Kidney (tissue), 14 donors: Measurements from ENCODE around the gene KRT1. TPM values are rescaled to one million over a fixed set of nuclear protein-coding genes. Genes with fewer than 3 reads are reported as not detected.

Source experiments
- DNase-seq, 5 donors: peaks; one replicate each; pipeline ENCODE4 v3.0.0-alpha.2; 2013 to 2020
- FAIRE-seq: peaks from 2 replicates; lab custom pipeline; 2012; peaks lifted over from hg19 to GRCh38; lab: Jason Lieb, UNC
- H3K27ac ChIP-seq, 2 donors: one replicate each; pipeline ENCODE4 v1.7.0; 2013; ENCODE audit warnings: low read depth in 2 of 2, low read length in 2 of 2, inconsistent platforms in 1 of 2
- H3K27me3 ChIP-seq: one replicate; pipeline ENCODE4 v1.7.1; 2013; ENCODE audit warnings: low read length, inconsistent platforms; ENCODE audit not compliant: control insufficient read depth, insufficient read depth
- H3K36me3 ChIP-seq, 3 donors: one replicate each; pipeline versions ENCODE4 v1.7.0 to v1.7.1; 2013; ENCODE audit warnings: low read length in 3 of 3, control low read depth in 1 of 3, inconsistent platforms in 1 of 3; ENCODE audit not compliant: insufficient read depth in 3 of 3, control insufficient read depth in 2 of 3
- H3K4me1 ChIP-seq, 3 donors: one replicate each; pipeline versions ENCODE4 v1.7.0 to v1.7.1; 2013; ENCODE audit warnings: low read length in 3 of 3, inconsistent platforms in 1 of 3, low read depth in 1 of 3; ENCODE audit not compliant: control insufficient read depth in 2 of 3, insufficient read depth in 2 of 3
- H3K4me3 ChIP-seq, 3 donors: one replicate each; pipeline versions ENCODE4 v1.7.0 to v1.8.1; 2013; ENCODE audit warnings: low read length in 3 of 3, control low read depth in 1 of 3, inconsistent platforms in 1 of 3
- H3K9ac ChIP-seq, 3 donors: one replicate each; pipeline versions ENCODE4 v1.7.0 to v1.7.1; 2013; ENCODE audit warnings: low read length in 3 of 3, control low read depth in 1 of 3, inconsistent platforms in 1 of 3
- H3K9me3 ChIP-seq, 3 donors: one replicate each; pipeline versions ENCODE4 v1.7.0 to v1.7.1; 2013; ENCODE audit warnings: low read length in 3 of 3, control low read depth in 1 of 3, inconsistent platforms in 1 of 3; ENCODE audit not compliant: control insufficient read depth in 2 of 3, insufficient read depth in 1 of 3
- intact Hi-C: fragments of 100-400 bp; cut with DNase I; formaldehyde crosslinking; loops from one replicate; pipeline ENCODE4 v1.11.1; 2022
- polyA plus RNA-seq: library from polyadenylated mRNA; stranded (reverse); fragments of 350-450 nt; fragmentation: Illumina TruSeq; extraction: RNeasy Lipid Tissue Mini Kit (QIAGEN cat#74804); gene quantifications from one replicate; pipeline ENCODE4 v1.2.3, GENCODE V29; 2014; ENCODE audit warnings: low read depth, low replicate concordance; ENCODE audit not compliant: insufficient read depth
- total RNA-seq: library from RNA; stranded (reverse); fragmentation: NEBNext Ultra II Directional; extraction: Animal tissue kit (Norgen Biotek cat#: 25700); gene quantifications from one replicate; pipeline ENCODE4 v1.2.1, GENCODE V29; 2021
- TF ChIP-seq, protein P1 (sequence below): IDR thresholded peaks from 3 replicates; pipeline ENCODE4 v1.5.1; 2012; ENCODE audit warnings: mild to moderate bottlenecking, moderate library complexity, borderline replicate concordance; ENCODE audit not compliant: insufficient read depth; ENCODE audit errors: extremely low read depth
- donor health status: control.
- donor health status: control.
- donor health status: control.
- donor health status: control.
- donor health status: control.
- donor health status: DM: yes; HTN: yes; CAD: no.
- donor health status: Normal renal cell carcinoma (clear cell type).

KRT1 gene
- total and polyA plus RNA-seq, 2 donors from 2014 or later = not detected

DNA sequence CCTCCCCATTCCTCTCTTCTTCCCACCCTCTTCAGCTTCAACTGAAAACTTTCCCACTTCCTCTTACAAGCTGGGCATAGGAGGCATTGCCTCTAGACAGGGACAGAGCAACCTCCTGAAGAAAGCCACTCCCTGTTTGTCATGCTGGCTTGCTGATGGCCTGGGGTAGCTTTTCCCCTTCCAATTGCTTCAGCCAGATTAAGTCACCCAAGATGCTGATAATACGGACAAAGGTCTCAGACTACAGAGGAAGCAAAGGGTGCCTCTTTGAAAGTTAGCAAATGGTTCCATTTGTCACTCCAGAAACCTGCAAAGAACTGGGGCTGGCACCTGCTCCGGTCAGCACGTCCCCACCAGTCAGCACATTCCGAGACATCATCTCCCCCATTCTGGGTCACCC, 34.2 kb downstream of the KRT1 start:
- DNase-seq (no peak), FAIRE-seq (no peak)
- no peak overlapping the region for H3K27ac ChIP-seq
- no peaks in the 10 kb centered on the region for H3K4me1 ChIP-seq
- TF ChIP-seq, protein P1, sequence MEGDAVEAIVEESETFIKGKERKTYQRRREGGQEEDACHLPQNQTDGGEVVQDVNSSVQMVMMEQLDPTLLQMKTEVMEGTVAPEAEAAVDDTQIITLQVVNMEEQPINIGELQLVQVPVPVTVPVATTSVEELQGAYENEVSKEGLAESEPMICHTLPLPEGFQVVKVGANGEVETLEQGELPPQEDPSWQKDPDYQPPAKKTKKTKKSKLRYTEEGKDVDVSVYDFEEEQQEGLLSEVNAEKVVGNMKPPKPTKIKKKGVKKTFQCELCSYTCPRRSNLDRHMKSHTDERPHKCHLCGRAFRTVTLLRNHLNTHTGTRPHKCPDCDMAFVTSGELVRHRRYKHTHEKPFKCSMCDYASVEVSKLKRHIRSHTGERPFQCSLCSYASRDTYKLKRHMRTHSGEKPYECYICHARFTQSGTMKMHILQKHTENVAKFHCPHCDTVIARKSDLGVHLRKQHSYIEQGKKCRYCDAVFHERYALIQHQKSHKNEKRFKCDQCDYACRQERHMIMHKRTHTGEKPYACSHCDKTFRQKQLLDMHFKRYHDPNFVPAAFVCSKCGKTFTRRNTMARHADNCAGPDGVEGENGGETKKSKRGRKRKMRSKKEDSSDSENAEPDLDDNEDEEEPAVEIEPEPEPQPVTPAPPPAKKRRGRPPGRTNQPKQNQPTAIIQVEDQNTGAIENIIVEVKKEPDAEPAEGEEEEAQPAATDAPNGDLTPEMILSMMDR = no peak
- H3K27me3 ChIP-seq = no peaks in the 10 kb centered on the region
- H3K36me3 ChIP-seq = no peaks in the 10 kb centered on the region
- no peak overlapping the region for H3K4me3 ChIP-seq
- no peaks in the 10 kb centered on the region for H3K9me3 ChIP-seq
- no peak overlapping the region for H3K9ac ChIP-seq
- intact Hi-C loops = no loop called here

DNA sequence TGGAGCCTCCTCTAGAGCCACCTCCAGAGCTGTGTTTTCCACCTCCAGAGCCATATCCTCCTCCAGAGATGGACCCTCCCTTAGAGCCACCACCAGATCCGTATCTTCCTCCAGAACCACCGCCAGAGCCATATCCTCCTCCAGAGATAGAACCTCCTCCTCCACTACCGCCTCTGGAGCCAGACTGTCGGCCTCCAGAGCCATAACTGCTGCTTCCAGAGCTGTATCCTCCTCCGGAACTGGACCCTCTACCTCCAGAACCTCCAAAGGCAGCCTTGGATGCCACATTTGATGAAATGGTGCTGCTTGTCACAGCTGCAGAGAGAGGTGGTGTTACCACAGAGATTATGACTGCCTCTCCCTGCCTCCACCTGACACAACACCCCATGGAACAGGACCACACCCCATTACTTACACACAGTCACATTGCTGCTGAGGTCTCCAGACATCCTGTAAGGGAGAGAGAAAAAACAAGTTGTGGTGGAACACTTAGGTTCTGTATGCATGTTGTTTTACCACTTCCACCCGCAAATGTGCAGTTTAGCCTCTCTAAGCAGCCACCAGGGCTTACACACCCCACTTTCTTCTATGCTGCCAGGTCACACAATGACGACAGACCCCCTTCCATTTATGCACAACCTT, 35.0 kb downstream of the KRT1 start:
- no peaks in the 10 kb centered on the region for H3K27me3 ChIP-seq
- no peak overlapping the region for H3K4me3 ChIP-seq
- FAIRE-seq (no peak), DNase-seq (peak in 1 of 5 donors; percentile 2)
- no peaks in the 10 kb centered on the region for H3K36me3 ChIP-seq
- no peaks in the 10 kb centered on the region for H3K4me1 ChIP-seq
- H3K27ac ChIP-seq = no peak overlapping the region
- no peak overlapping the region for H3K9ac ChIP-seq
- H3K9me3 ChIP-seq = no peaks in the 10 kb centered on the region
- TF ChIP-seq, protein P1 = no peak
- intact Hi-C loops = no loop called here

DNA sequence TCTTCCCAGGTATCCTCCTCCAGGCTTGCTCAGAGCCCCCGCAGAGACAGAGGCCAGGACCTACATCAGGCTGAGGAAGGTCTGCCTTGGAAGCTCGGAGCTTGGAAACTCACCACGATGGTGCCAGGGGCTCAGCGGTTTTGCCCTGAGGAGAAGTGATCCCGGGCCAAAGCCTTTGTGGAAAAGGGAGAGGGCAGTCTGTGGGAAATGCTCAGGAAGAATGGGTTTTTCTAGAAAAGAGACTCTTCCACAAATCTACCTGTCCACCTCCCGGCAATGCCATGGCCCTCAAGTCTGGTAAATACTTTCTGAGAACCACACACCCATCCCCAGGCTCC, 36.2 kb downstream of the KRT1 start:
- TF ChIP-seq, protein P1 = no peak
- no peak for FAIRE-seq
- H3K27ac ChIP-seq = no peak overlapping the region

More for the DNA sequence above, 36.2 kb downstream of the KRT1 start:
- no peak for DNase-seq
- Histone ChIP-seq H3K36me3 (no peaks in the 10 kb centered on the region), H3K4me1 (no peaks in the 10 kb centered on the region), H3K27me3 (no peaks in the 10 kb centered on the region), H3K4me3 (no peak overlapping the region), H3K9ac (no peak overlapping the region), H3K9me3 (no peaks in the 10 kb centered on the region)
- intact Hi-C loops = no loop called here
